Esophagus mucosa (tissue), 1 donor: ENCODE measurements around the gene STON2. TPM values are rescaled to one million over a fixed set of nuclear protein-coding genes. Genes with fewer than 3 reads are reported as not detected.

ENCODE experiments used
- ATAC-seq: fragments of 200-7000 bp; cut with Tn5 transposase; one replicate; pipeline ENCODE4 v1.9.1; 2020
- total RNA-seq: library from RNA; stranded (reverse); gene quantifications from one replicate; pipeline ENCODE4 v1.2.4, GENCODE V29; 2023
- donor health status: DM: yes; HTN: yes; CAD: no.

STON2 gene
- total RNA-seq, 1 donor from 2014 or later, result 54.0 TPM

GRCh38 chr14:81329640-81330381, 70.3 kb downstream of the STON2 start:
- ATAC-seq, result peak; percentile 92

DNA sequence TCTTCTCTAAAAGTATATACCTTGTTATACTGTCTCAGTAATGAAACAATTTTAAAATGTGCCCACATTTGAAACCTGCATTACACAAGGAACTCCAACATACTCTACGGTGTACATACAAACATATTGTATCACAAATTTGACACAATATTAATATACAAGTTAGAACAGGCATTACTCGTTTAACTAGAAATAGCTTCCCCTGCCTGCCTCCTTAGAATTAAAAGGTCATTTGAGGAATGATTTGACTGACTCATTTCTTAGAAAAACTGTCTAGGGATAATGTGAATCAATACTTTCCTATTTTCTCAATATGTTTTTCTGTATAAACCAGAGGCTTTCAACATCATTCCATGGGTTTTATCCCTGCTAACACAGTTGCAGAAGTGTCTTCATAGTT, 73.7 kb downstream of the STON2 start:
- ATAC-seq, result peak; percentile 38

- ATAC-seq, result peak; percentile 95
These were observed 76.1 kb downstream of the STON2 start for GRCh38 chr14:81324011-81324410.

GRCh38 chr14:81323093-81323492, 77.0 kb downstream of the STON2 start:
- no peak for ATAC-seq

DNA sequence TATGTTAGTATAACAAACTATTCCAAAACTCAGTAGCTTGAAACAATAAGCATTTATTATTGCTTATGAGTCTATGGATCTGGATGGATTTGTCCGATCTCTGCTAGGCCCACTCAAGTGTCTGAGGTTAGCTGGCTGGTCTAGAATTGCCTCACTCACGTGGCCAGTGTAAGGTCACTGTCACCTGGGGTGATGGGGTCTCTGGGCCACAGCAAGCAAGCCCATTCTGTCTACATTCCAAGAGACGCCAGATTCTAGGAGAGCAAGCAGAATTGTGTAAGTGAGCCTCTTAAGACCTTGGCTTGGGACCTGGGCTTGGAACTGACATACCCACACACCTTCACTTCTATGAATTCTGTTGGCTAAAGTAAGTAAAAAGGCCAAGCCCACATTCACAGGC, 80.2 kb downstream of the STON2 start:
- no peak for ATAC-seq

- no peak for ATAC-seq
These were observed 80.8 kb downstream of the STON2 start for GRCh38 chr14:81319314-81319713.

- ATAC-seq, result no peak
These were observed 84.8 kb downstream of the STON2 start for GRCh38 chr14:81315341-81315740.

GRCh38 chr14:81314443-81315175, 85.5 kb downstream of the STON2 start:
- no peak for ATAC-seq

GRCh38 chr14:81313775-81314429, 86.2 kb downstream of the STON2 start:
- ATAC-seq, result peak; percentile 84

DNA sequence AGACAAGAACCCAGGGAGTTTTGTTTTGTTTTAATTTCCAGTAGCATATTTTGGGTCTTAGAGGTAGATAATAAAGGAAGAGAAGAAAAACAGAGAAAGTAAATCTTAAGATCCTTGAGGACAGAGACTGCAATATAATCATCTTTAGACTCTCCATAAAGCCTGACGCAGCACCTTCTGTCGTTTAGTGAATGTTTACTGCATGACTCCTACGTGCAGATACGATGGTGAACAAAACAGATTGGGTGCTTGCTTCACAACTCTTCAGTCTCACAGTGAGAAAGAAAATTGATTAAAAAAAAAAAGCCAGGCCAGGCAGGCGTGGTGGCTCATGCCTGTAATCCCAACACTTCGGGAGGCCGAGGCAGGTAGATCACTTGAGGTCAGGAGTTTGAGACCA, 86.9 kb downstream of the STON2 start:
- ATAC-seq, result peak; percentile 33

- no peak for ATAC-seq
These were observed 87.7 kb downstream of the STON2 start for GRCh38 chr14:81312289-81312876.

- ATAC-seq, result peak; percentile 93
These were observed 88.3 kb downstream of the STON2 start for GRCh38 chr14:81311778-81312177.

DNA sequence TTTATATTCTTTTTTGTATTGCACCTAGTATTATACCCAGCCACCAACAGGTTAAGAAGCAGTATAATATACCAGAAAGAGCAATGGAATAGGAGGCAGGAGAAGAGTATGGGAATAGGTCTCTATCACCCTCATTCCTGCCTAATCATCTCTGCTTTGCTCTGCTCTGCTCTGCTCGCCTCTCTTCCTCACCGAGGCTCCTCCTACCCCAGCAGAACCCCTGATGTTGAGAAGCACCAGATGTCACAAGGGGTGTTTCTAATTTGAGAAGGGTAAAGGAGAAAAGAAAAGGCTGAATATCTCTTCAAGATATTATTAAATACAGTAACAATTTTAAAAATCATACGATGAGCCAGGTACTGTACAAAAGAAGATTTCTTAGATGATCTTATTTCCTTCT, 89.0 kb downstream of the STON2 start:
- ATAC-seq, result no peak

DNA sequence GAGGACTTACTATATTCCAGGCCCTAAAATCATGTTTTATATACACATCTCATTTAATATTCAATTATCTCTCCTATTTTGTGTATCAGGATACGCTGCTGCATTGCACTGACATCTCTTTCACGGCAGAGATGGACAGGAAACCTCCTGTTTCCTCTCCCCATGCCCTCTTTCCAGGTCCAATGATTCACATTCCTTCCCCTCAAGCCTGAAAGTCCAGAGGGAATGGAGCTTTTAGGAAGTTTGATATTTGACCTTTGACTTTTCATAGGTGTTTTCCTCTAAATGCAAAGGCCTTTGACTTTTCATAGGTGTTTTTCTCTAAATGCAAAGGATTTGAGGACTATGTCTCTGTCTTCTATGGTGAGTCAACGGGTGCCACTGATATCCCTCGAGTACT, 89.5 kb downstream of the STON2 start:
- no peak for ATAC-seq

DNA sequence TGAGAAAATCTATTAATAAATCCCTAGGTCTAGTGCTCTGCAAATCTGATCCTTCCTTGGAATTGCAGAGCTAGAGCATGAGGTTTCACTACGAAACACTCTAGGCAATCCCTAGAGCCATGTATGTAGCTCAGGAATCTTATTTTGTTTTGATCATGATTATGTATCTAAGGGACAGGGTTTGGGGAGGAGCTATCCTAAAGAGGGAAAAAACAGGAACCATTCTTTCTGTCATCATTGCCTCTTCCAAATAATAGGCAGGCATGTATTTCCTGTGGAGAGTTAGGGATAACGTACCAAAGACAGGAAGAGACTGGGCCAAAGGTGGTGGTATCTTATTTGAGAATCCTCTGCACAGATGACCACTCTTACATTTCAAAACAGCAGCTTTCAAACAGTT, 90.6 kb downstream of the STON2 start:
- no peak for ATAC-seq

GRCh38 chr14:81305743-81306142, 94.4 kb downstream of the STON2 start:
- no peak for ATAC-seq

GRCh38 chr14:81305065-81305464, 95.1 kb downstream of the STON2 start:
- ATAC-seq, result no peak

DNA sequence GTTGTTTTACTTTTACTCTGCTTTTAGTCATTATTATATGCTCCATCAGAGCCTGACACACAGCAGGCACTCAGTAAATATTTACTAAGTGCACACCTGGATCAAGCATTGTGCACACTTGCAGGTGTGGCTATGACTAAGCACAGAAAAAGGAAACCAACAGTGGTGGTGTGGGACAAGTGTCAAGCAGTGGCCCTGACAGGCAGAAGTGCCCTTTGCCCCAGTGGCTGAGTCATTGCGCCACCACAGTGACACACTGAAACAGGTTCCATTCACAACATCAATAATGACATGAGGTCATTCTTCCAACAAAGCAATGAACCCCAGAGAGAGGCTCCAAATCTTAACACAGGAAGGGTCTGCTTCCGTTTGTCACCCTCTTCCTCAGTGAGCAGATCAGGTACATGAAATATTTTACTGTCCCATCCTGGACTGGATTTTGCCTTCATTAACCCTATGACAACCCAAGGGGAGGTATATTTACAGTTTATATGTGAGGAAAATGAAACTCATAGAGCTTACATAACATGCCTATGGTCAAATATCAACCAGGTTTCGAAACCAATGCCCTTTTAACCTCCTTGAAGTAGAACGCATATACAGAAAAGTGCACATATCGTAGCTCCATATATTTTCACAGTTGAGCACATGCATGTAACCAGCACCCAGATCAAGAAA, 96.7 kb downstream of the STON2 start:
- ATAC-seq, result peak; percentile 99

GRCh38 chr14:81302638-81303037, 97.5 kb downstream of the STON2 start:
- no peak for ATAC-seq

GRCh38 chr14:81301813-81302212, 98.3 kb downstream of the STON2 start:
- ATAC-seq, result peak; percentile 18

DNA sequence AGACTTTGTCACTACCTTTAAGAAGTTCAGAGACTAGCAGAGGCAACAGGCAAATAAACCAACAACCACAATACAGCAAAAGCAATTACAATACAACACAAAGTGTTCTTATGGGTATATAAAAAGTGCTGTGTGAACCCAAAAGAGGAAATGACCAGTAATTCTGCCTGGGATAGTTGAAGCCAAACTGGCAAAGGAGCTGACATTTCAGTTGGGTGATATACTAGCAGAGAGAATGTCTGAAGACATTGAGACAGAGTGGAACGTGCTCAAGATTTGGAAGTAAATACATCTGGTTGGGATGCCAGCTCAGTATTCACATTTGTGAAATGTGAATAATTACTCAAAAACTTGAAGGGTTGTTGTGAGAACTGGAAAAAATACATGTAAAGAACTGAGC, 98.8 kb downstream of the STON2 start:
- ATAC-seq, result no peak

GRCh38 chr14:81298911-81299310, 101.2 kb downstream of the STON2 start:
- ATAC-seq, result no peak

- ATAC-seq, result no peak
These were observed 102.0 kb downstream of the STON2 start for GRCh38 chr14:81298122-81298521.
